Smooth muscle cell (in vitro differentiated cells): ENCODE results near the gene ZNF318. TPM values are rescaled to one million over a fixed set of nuclear protein-coding genes. Genes with fewer than 3 reads are reported as not detected.

Experiments used
- DNase-seq: peaks from one replicate; lab custom pipeline; 2025; ENCODE audit not compliant: unreplicated experiment; lab: John Stamatoyannopoulos, UW
- H2AFZ ChIP-seq: fragments of 200-600 bp; sonication (generic); 2 replicates; pipeline ENCODE4 v1.6.0; 2016; ENCODE audit warnings: antibody characterized with exemption, low read depth, mild to moderate bottlenecking
- H3F3A ChIP-seq: fragments of 200-600 bp; sonication (generic); 2 replicates; pipeline ENCODE4 v1.6.0; 2017; ENCODE audit warnings: antibody characterized with exemption, low read depth
- H3K27ac ChIP-seq: fragments of 200-600 bp; sonication (generic); 2 replicates; pipeline ENCODE4 v1.5.1; 2016; ENCODE audit warnings: low read depth, mild to moderate bottlenecking
- H3K27me3 ChIP-seq: fragments of 200-600 bp; sonication (generic); 2 replicates; pipeline ENCODE4 v1.6.1; 2016; ENCODE audit warnings: low read depth, mild to moderate bottlenecking
- H3K36me3 ChIP-seq: fragments of 200-600 bp; sonication (generic); 2 replicates; pipeline ENCODE4 v1.5.1; 2016; ENCODE audit warnings: low read depth
- H3K4me1 ChIP-seq: fragments of 200-600 bp; sonication (generic); 2 replicates; pipeline ENCODE4 v1.5.1; 2016; ENCODE audit warnings: low read depth
- H3K4me2 ChIP-seq: fragments of 200-600 bp; sonication (generic); 2 replicates; pipeline ENCODE4 v1.6.0; 2016; ENCODE audit warnings: mild to moderate bottlenecking
- H3K4me3 ChIP-seq: fragments of 200-600 bp; sonication (generic); 2 replicates; pipeline ENCODE4 v1.5.1; 2016; ENCODE audit warnings: mild to moderate bottlenecking
- H3K79me2 ChIP-seq: fragments of 200-600 bp; sonication (generic); 2 replicates; pipeline ENCODE4 v1.6.0; 2016; ENCODE audit warnings: low read depth, mild to moderate bottlenecking
- H3K9ac ChIP-seq: fragments of 200-600 bp; sonication (generic); 2 replicates; pipeline ENCODE4 v1.6.0; 2016; ENCODE audit warnings: low read depth
- H3K9me3 ChIP-seq: fragments of 200-600 bp; sonication (generic); replicated peaks from 2 replicates; pipeline ENCODE4 v1.5.1; 2016; ENCODE audit warnings: low read depth
- H4K20me1 ChIP-seq: fragments of 200-600 bp; sonication (generic); 2 replicates; pipeline ENCODE4 v1.6.0; 2016; ENCODE audit warnings: low read depth
- CTCF ChIP-seq: fragments of 200-600 bp; sonication (generic); IDR thresholded peaks from 2 replicates; pipeline ENCODE4 v1.5.1; 2017; ENCODE audit warnings: borderline replicate concordance, mild to moderate bottlenecking, antibody characterized with exemption; ENCODE audit not compliant: insufficient read depth, poor library complexity, severe bottlenecking
- WGBS: methylation state at CpG from one replicate; pipeline ENCODE4 v1.1.7; 2016; ENCODE audit warnings: low lambda C conversion rate; 5-methylcytosine and 5-hydroxymethylcytosine counted together
- polyA plus RNA-seq: library from polyadenylated mRNA; unstranded; fragments of >200 nt; fragmentation: Nextera tagmentation; extraction: Ambion mirVana; gene quantifications from 2 replicates; pipeline ENCODE4 v1.2.1, GENCODE V29; 2016
- total RNA-seq: library from RNA; depleted of rRNA; stranded (reverse); fragments of >200 nt; gene quantifications from 2 replicates; pipeline ENCODE4 v1.2.3, GENCODE V29; 2014

The ZNF318 gene
- total and polyA plus RNA-seq, 2 experiments from 2014 or later, result 5.8 to 14.7 TPM

DNA sequence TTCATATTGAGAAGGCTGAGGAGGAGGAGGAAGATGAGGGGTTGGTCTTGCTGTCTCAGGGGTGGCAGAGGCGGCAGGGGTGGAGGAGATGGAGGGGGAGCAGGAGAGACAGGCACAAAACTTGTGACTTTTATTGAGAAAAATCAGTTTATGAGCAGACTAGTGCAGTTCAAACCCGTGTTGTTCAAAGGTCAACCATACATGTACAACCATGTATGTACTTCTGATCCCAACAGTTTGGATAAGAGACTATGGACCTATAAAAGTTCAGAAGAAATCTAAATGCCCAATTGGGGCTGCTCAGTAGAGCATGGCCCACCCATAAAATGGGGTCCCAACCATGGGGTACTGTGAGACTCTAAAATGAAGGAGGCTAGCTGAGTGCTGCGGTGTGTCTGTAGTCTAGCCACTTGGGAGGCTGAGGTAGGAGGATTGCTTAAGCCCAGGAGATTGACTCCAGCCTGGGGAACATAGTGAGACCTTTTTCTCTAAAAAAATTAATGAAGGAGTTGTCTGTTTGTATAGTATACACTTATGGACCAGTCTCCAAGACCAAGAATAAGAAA is 79.0 kb downstream of the ZNF318 start:
- Histone ChIP-seq H3K4me3 (no peak overlapping the region), H3K9me3 (no peaks in the 10 kb centered on the region), H3K27me3 (no peaks in the 10 kb centered on the region), H3K36me3 (no peaks in the 10 kb centered on the region), H3K4me1 (no peaks in the 10 kb centered on the region), H3K9ac (no peak overlapping the region), H3K4me2 (no peak overlapping the region), H3K27ac (no peak overlapping the region), H2AFZ (no peak overlapping the region), H4K20me1 (no peaks in the 10 kb centered on the region), H3K79me2 (no peaks in the 10 kb centered on the region), H3F3A (no peaks in the 10 kb centered on the region)
- no peak for TF ChIP-seq CTCF
- WGBS, result 95% methylated on average over 3 of the region's 3 CpGs
- no peak for DNase-seq

- H3F3A ChIP-seq, result no peaks in the 10 kb centered on the region
- H2AFZ ChIP-seq, result no peak overlapping the region
- H3K36me3 ChIP-seq, result no peaks in the 10 kb centered on the region
- H3K4me2 ChIP-seq, result no peak overlapping the region
- 84% methylated on average over 7 of the region's 7 CpGs for WGBS
- H3K4me1 ChIP-seq, result no peaks in the 10 kb centered on the region
- no peak overlapping the region for H3K27ac ChIP-seq
- no peak overlapping the region for H3K4me3 ChIP-seq
- DNase-seq, result no peak
- no peak for TF ChIP-seq CTCF
- H3K9ac ChIP-seq, result no peak overlapping the region
- H3K27me3 ChIP-seq, result peaks cover 4% of the 10 kb centered on the region
- no peaks in the 10 kb centered on the region for H3K79me2 ChIP-seq
- H4K20me1 ChIP-seq, result no peaks in the 10 kb centered on the region
- H3K9me3 ChIP-seq, result no peaks in the 10 kb centered on the region
These were observed 81.4 kb downstream of the ZNF318 start for GRCh38 chr6:43287717-43288679.

DNA sequence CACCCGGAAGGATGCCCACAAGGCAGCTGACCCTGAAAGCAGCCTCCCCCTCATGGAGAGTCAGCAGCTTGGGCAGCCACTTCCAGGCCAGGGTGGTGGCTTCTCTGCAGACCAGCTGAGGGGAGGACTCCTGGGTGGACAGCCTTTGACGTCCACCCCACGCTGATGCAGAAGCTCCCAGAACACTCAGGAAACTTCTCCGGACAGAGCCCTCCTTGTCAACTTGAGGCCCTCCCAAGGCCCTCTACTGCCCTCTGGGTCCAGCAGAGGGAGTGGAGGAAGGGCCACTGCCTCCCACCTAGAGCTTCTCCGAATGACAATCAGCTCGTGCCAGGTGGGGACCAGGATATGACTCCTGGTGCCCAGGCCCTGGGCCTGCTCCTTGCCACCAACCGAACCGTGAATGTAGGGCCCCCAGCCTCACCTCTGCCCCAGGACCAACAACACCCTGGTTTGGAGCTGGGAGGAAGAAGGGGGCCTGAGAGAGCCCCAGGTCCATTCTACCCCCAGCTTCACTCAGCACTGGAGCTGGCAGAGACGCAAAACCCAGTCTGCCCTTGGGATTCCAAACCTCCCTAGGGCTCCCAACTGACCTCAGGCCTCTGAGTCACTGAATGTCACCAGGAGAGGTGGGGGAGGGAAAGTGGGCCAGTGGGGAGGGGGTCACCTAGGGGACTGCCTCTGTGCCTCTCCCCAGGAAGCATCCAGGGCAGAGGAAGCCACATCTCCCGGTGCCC is 82.3 kb downstream of the ZNF318 start:
- no peaks in the 10 kb centered on the region for H4K20me1 ChIP-seq
- H3K4me1 ChIP-seq, result no peaks in the 10 kb centered on the region
- peaks cover 4% of the 10 kb centered on the region for H3K27me3 ChIP-seq
- no peaks in the 10 kb centered on the region for H3K9me3 ChIP-seq
- H3K36me3 ChIP-seq, result no peaks in the 10 kb centered on the region
- H3K9ac ChIP-seq, result no peak overlapping the region
- no peak overlapping the region for H2AFZ ChIP-seq
- WGBS, result 69% methylated on average over 9 of the region's 10 CpGs
- H3K4me3 ChIP-seq, result no peak overlapping the region
- TF ChIP-seq CTCF, result no peak
- DNase-seq, result no peak
- H3K4me2 ChIP-seq, result no peak overlapping the region
- H3K79me2 ChIP-seq, result no peaks in the 10 kb centered on the region
- no peaks in the 10 kb centered on the region for H3F3A ChIP-seq
- no peak overlapping the region for H3K27ac ChIP-seq
